NCI-H2107 treated with DMSO at 0.1 percent for 48 hours (cell line): Measurements from ENCODE around the gene RB1.

Experiments used
- DNase-seq: peaks from one replicate; lab custom pipeline; 2025; ENCODE audit not compliant: unreplicated experiment; lab: John Stamatoyannopoulos, UW

Gene RB1

DNA sequence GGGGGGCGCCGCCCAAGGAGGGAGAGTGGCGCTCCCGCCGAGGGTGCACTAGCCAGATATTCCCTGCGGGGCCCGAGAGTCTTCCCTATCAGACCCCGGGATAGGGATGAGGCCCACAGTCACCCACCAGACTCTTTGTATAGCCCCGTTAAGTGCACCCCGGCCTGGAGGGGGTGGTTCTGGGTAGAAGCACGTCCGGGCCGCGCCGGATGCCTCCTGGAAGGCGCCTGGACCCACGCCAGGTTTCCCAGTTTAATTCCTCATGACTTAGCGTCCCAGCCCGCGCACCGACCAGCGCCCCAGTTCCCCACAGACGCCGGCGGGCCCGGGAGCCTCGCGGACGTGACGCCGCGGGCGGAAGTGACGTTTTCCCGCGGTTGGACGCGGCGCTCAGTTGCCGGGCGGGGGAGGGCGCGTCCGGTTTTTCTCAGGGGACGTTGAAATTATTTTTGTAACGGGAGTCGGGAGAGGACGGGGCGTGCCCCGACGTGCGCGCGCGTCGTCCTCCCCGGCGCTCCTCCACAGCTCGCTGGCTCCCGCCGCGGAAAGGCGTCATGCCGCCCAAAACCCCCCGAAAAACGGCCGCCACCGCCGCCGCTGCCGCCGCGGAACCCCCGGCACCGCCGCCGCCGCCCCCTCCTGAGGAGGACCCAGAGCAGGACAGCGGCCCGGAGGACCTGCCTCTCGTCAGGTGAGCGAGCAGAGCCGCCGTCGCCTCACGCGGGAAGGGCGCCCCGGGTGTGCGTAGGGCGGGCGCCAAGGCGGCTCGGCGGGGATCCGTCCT is at the start of gene RB1:
Gene RB1 (plus strand): TSS at position 393 of the 784 bp plus-strand sequence. CDS start 162 bp downstream, at position 555.
- peak; percentile 74 for DNase-seq

DNA sequence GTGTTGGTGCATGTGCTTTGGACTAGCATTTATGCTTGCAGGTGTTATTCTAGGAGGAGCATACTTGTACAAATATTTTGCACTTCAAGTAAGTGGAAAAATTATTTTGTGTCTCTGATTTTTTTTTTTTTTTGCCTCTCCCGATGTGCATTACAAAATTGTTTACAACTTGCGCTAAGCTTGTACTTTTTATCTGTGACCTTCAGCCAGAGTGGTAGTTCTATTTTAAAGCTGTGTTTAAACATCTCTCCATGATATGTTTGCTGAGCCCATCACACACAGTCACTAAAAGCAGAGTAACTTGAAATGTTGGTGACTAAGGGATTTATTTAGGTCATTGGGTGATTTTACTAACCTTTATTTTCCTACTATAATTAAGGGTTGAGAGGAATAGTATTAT is 49.7 kb upstream of the RB1 start:
- no peak for DNase-seq

- no peak for DNase-seq
Observed at GRCh38 chr13:48255090-48255489, 48.5 kb upstream of the RB1 start.

DNA sequence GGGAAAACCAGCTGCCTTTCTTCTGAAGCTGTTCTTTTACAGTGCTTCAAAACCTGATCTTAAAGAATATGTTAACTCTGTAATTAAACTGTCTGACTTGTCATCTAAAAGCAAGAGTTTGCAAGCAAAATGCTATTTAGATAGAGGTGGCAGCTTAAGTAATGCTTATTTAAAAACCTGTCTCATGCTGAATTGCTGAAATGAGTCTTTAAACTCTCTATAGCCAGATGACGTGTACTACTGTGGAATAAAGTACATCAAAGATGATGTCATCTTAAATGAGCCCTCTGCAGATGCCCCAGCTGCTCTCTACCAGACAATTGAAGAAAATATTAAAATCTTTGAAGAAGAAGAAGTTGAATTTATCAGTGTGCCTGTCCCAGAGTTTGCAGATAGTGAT is 47.6 kb upstream of the RB1 start:
- no peak for DNase-seq

DNA sequence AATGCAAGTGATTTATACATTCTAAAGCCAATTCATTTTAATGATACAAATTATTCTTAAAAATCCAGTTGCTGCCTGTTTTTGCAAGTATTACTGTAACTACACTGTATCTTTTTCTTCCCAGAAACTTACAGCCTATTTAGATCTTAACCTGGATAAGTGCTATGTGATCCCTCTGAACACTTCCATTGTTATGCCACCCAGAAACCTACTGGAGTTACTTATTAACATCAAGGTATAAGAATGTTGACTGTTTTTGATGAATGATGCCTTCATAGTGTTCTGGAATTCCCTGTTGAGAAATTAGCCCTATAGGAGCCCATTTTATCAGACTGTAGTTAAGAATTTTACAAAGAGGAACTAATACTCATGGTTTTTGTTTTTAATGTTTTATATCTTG is 45.5 kb upstream of the RB1 start:
- DNase-seq = no peak

GRCh38 chr13:48258430-48258829 is 45.1 kb upstream of the RB1 start:
- DNase-seq = no peak

GRCh38 chr13:48260970-48261369 is 42.6 kb upstream of the RB1 start:
- DNase-seq = no peak

GRCh38 chr13:48263196-48263595 is 40.4 kb upstream of the RB1 start:
- no peak for DNase-seq

DNA sequence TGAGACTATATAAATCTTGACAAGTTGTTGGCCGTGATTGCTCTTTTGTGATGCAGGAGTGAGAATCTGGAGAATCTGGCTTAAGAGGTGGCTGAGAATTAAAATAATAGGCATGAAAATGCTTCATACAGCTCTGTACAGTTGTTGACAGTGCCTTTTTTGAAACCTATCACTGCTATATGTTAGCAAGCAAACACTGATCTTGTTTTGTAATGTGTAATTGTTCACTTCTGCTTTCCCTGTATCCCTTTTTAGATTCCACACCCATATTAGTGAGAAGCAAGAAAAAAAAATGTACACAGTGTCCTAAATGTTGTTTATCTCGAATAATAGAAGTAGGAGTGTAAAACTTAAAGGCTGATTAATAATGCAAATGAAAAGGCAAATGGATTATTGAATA is 39.5 kb upstream of the RB1 start:
- no peak for DNase-seq

DNA sequence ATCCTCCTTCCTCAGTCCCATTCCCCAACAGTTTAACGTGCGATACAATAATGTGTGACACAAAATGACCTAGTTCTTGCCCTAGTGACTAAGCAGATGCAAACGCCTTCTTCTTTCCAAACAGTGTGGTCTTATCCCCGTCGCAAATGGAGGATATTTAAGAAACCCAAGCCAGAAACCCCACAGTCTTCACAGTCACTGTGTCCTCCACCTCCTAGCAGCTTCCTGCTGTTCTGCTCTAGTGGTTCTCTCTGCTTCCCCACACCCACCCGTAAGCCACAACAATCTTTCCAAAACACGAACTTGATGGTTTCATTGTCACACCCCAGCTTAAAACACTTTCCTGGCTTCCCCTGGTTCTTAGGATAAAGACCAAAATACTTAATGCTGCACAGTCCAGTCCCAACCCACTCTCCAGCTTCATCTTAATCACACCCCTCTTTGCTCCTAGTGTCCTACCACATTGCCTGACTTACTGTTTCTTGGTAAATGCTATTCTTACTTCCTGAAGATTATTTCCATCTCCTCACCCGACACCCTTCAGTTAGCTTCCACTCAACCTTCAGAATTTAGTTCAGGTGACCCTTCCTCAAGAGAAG is 38.2 kb upstream of the RB1 start:
- DNase-seq = no peak

DNA sequence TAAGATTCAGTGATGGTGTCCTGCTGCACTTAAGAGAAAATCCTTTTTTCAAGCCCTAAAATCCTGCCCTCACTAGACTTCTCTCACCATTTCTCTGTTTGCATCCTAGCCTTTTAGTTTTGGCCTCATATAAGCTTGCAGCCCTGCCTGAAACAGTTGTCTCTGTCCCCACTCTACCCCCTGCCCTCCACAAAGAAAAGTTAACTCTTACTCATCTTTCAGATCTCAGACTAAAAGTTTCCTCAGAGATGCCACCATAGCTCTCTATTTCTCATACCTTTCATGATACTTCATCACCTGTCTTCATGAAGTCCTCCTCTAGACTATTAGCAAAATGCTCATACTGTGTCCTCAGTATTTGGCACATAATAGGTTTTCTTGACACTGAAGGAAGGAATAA is 37.4 kb upstream of the RB1 start:
- DNase-seq = no peak

DNA sequence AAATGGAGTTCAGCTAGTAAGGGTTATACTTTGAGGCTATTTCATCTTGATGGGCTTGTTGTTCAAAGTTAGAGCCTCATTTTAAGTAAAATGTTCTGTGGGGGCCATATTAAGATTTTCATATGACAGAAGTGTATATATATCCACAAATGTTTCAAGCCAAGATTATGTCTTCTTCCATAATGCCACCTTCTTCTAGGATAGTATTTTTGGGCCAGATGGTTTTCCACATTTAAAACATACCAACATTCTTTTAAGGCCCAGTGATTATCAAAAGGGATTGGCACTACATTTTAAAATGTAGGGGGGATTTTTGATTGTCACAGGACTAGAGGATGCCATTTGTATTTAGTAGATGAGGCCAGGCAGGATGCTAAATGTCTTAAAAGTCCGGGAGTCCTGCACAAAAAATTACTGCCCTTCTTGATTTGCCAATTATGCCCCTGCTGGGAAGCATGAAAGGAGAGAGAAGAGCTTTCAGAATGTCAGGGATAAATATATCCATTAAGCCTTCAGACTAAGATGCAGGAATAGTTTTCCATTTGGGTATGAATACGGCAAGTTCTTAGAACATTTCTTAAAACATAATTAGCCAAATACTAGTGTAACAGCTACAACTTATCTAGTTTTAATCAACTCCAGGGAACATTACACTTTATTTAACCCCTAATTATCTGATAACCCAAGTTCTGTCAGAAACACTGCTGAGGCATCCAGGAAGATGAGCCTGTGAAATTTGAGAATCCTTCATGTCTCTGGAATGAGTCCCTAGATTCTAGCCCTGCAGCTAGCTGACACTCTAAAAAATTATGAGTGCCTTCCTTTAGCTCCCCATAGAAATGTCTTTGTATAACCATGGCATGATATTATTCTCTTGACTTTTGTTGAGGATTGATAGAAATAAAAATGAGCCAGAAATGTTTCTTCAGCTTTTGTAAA is 36.6 kb upstream of the RB1 start:
- DNase-seq = no peak

DNA sequence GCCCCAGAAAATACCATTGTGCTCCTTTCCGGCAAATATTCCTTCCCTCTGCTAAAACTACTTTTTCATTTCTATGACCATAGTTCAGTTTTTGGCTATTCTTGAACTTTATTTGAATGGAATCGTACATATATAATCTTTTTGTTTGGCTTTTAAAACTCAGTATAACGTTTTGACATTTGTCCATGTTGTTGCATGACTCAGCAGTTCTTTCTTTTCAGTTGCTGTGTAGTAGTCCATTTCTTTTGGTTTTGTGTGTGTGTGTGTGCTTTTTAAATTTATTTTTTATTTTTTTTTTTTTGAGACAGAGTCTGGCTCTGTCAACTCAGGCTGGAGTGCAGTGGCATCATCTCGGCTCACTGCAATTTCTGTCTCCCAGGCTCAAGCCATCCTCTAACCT is 35.5 kb upstream of the RB1 start:
- no peak for DNase-seq

DNA sequence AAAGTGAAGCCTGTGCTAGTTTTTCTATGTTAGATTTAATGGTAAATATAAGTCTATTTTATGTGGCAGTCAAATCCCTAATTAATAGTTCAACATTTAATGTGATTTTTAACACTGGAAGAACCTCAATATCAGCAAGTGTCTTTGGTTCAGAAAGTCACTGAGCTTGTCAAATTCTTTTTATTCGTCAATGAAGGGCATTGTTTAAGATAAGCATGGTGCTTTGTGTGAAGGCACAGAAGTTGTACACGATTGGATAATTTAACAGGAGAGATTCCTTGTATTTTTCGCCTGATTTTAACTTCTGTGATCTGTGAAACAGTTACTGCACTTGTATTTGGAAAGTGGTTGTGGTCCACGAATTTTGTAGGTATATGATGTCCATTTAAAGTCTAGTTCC is 30.2 kb upstream of the RB1 start:
- DNase-seq = no peak

DNA sequence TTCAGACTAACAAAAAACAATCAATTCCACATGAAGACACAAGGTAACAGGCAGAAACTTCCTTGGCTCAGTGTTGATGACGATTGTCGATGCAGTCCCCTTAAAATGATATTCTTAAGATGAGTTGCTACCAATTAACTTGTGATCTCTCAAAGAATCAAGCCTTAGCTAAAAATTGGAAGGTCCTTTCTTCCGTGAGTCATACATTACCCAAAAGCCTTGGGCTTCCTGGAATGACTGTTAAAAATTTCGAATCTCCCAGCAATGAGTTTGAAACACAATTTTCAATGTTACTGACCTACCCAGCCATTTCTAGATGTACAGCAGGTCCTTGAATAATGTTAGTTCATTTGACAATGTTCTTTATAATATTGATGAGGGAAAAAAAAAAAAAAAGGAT is 28.0 kb upstream of the RB1 start:
- DNase-seq = no peak

- DNase-seq = no peak
Observed at GRCh38 chr13:48278806-48279205, 24.7 kb upstream of the RB1 start.

- no peak for DNase-seq
Observed at GRCh38 chr13:48281556-48281955, 22.0 kb upstream of the RB1 start.

GRCh38 chr13:48291730-48292129 is 11.8 kb upstream of the RB1 start:
- DNase-seq = no peak

- DNase-seq = no peak
Observed at GRCh38 chr13:48292650-48293049, 10.9 kb upstream of the RB1 start.

DNA sequence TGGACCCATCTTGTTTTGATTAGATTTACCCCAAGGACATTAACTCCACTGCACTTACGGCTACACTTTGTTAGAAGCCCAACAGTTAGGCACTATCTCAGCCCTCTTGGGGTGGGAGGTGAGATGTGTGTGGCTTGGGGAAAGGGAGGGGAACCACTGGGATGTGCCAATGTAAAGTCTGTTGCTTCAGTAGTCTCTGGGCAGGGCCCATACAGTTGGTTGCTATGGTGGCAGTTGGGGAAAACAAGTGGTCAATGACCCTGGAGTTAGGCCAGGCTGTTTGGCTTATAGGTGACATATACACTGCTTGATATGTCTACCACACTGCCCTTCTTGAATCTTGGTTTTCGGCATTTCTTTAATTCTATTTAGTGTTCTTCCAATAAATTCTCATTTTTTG is 8.9 kb upstream of the RB1 start:
- DNase-seq = no peak

GRCh38 chr13:48295271-48295670 is 8.3 kb upstream of the RB1 start:
- no peak for DNase-seq

DNA sequence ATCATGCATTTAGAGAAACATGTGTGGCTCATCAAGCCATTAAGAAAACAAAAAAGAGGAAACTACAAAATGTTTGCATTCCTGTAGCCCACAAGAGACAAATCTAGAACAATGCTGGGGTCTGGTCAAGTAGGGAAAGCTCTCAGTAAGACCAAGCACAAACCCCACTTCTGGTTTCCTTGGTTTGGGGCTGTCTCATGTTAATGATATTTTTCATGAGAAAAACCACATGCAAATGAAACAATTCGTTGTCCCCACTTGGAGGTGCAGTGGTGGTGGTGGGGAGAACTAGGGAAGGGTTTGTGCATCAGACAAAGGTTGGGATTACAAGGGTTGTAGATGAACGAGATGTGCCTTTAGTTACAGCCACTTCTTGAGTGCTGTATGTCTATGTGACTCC is 7.0 kb upstream of the RB1 start:
- no peak for DNase-seq
